ENCODE measurements around the gene TOPBP1. TPM values are rescaled to one million over a fixed set of nuclear protein-coding genes. Genes with fewer than 3 reads are reported as not detected.

The TOPBP1 gene
- total and polyA plus RNA-seq, 9 of the 15 experiments (the other 6 are each of a cell fraction or from before 2014, with no cell fraction given): 16.6 to 77.6 (median 58.2) TPM

- in situ Hi-C loops (cut with MboI) (no loop called here), intact Hi-C loops (cut with micrococcal nuclease) (no loop called here)
- Histone ChIP-seq H3K27me3 (ENCODE audit: control insufficient read depth in 2 of 2, insufficient read depth in 2 of 2, low read length in 2 of 2) (no peaks in the 10 kb centered on the region), H3K4me2 (ENCODE audit: insufficient read depth, low read length) (no peak overlapping the region), H4K20me1 (replicated peaks; ENCODE audit: control insufficient read depth, insufficient read depth, low read length) (no peaks in the 10 kb centered on the region), H3K4me1 (replicated peaks in 1 of 2; ENCODE audit: control insufficient read depth in 2 of 2, insufficient read depth in 2 of 2, low read length in 2 of 2) (no peaks in the 10 kb centered on the region), H2AFZ (ENCODE audit: low read depth, low read length) (no peak overlapping the region), H3K9me1 (ENCODE audit: control insufficient read depth, insufficient read depth, low read length) (no peaks in the 10 kb centered on the region), H3K36me3 (ENCODE audit: control insufficient read depth, insufficient read depth, low read length) (peaks cover 63% of the 10 kb centered on the region; the same call in 2 of the 3 replicates), H3K9me3 (replicated peaks; ENCODE audit: control insufficient read depth, insufficient read depth, low read depth, low read length) (no peaks in the 10 kb centered on the region), H3K4me3 (no peak overlapping the region), H3K27ac (ENCODE audit: extremely low read depth, low read depth, low read length) (no peak overlapping the region), H3K79me2 (ENCODE audit: control insufficient read depth, insufficient read depth, low read length) (no peaks in the 10 kb centered on the region), H3K9ac (ENCODE audit: insufficient read depth in 1 of 2, low read depth in 2 of 2, low read length in 2 of 2) (no peak overlapping the region)
- POLR2A ChIA-PET: interaction anchor here (0.6 kb wide), 1 partner anchor 43 kb away, joined by 3 read pairs; no protein-coding TSS in a partner anchor
- TF ChIP-seq DPF2 (IDR thresholded peaks at IDR 0.05): no peak
- no peak for TF ChIP-seq BCL6 (CRISPR knock-in tag; IDR thresholded peaks at IDR 0.05)
- TF ChIP-seq GATAD2A (IDR thresholded peaks at IDR 0.05): no peak
- no peak for TF ChIP-seq PRMT5 (CRISPR knock-in tag; IDR thresholded peaks at IDR 0.05)
- no peak for TF ChIP-seq GATAD2B (IDR thresholded peaks at IDR 0.05; ENCODE audit: borderline replicate concordance)
- no peak for TF ChIP-seq ZNF140 (CRISPR knock-in tag; IDR thresholded peaks at IDR 0.05)
- TF ChIP-seq SREBF1 (IDR thresholded peaks at IDR 0.05; ENCODE audit: borderline replicate concordance, low read depth, low read length): no peak
- no peak for TF ChIP-seq CBX2 (IDR thresholded peaks at IDR 0.05; ENCODE audit: insufficient read depth, low read length, poor library complexity, severe bottlenecking)
- TF ChIP-seq PHTF2 (CRISPR knock-in tag; IDR thresholded peaks at IDR 0.05): no peak
- TF ChIP-seq MXI1 (IDR thresholded peaks at IDR 0.05; ENCODE audit: low read depth, low read length): no peak
- no peak for TF ChIP-seq STAG1 (CRISPR knock-in tag; IDR thresholded peaks at IDR 0.05; ENCODE audit: borderline replicate concordance)
- no peak for TF ChIP-seq RCOR1 (IDR thresholded peaks at IDR 0.05; ENCODE audit: borderline replicate concordance in 1 of 2, low read depth in 2 of 2, low read length in 2 of 2)
- no peak for TF ChIP-seq ZNF584 (CRISPR knock-in tag; IDR thresholded peaks at IDR 0.05; ENCODE audit: low read depth)
- no peak for TF ChIP-seq ESRRA (IDR thresholded peaks at IDR 0.05; ENCODE audit: borderline replicate concordance, low read depth)
- TF ChIP-seq ZNF347 (CRISPR knock-in tag; IDR thresholded peaks at IDR 0.05; ENCODE audit: low read depth): no peak
- no peak for TF ChIP-seq ZNF184 (CRISPR knock-in tag; IDR thresholded peaks at IDR 0.05)
- FAIRE-seq (no peak), DNase-seq (ENCODE audit: extremely low read depth in 1 of 4, low spot score in 3 of 4) (no peak), ATAC-seq (no peak)
- no TSS peak for BruUV-seq (replicated peaks)
- 100% methylated on average over 1 of the region's 1 CpG for WGBS (ENCODE audit: insufficient coverage, low coverage, missing lambda C conversion rate)
- CTCF ChIA-PET (ENCODE audit: low intra/inter-chr PET ratio): no interaction called here
These were observed 53.9 kb downstream of the TOPBP1 start for GRCh38 chr3:133607816-133608215.
